Transverse colon (tissue), 4 donors: ENCODE measurements around the gene RPS6KA5. TPM values are rescaled to one million over a fixed set of nuclear protein-coding genes. Genes with fewer than 3 reads are reported as not detected.
A peak's percentile ranks its signal among the peaks of the same experiment; 100 is the strongest.

Source experiments
- DNase-seq: peaks from one replicate; pipeline ENCODE4 v3.0.0-alpha.2; 2019
- H3K27ac ChIP-seq, 4 donors: fragments of 200-600 bp; sonication (generic); 2 replicates each; pipeline ENCODE4 v1.5.1; 2016 to 2018; ENCODE audit warnings: inconsistent platforms in 4 of 4
- H3K27me3 ChIP-seq: fragments of 200-600 bp; sonication (generic); 2 replicates; pipeline ENCODE4 v1.5.1; 2017; ENCODE audit warnings: inconsistent platforms
- H3K36me3 ChIP-seq, 4 donors: fragments of 200-600 bp; sonication (generic); 2 replicates each; pipeline ENCODE4 v1.5.1; 2017 to 2019; ENCODE audit warnings: inconsistent platforms in 4 of 4
- H3K4me1 ChIP-seq, 4 donors: fragments of 200-600 bp; sonication (generic); 2 replicates each; pipeline ENCODE4 v1.5.1; 2017 to 2020; ENCODE audit warnings: inconsistent platforms in 4 of 4
- H3K4me3 ChIP-seq, 4 donors: fragments of 200-600 bp; sonication (generic); 1 replicate in 1 of 4; 2 replicates in 3 of 4; pipeline versions ENCODE4 v1.5.1 to v1.6.1; 2017 to 2019; ENCODE audit warnings: inconsistent platforms in 4 of 4
- H3K9me3 ChIP-seq, 2 donors: fragments of 200-600 bp; sonication (generic); 2 replicates each; pipeline ENCODE4 v1.5.1; 2017 to 2019; ENCODE audit warnings: inconsistent platforms in 2 of 2
- CTCF ChIP-seq, 5 experiments: fragments of 200-600 bp in 3 of 5; fragments of 450-650 bp in 2 of 5; sonication (generic) in 3 of 5; IDR thresholded peaks; 1 replicate in 2 of 5; 2 replicates in 3 of 5; pipeline ENCODE4 v1.5.1; 2016 to 2017; ENCODE audit warnings: antibody characterized with exemption in 5 of 5, inconsistent platforms in 3 of 5, mild to moderate bottlenecking in 2 of 5, moderate library complexity in 1 of 5
- EP300 ChIP-seq: sonication (generic); formaldehyde crosslinking; IDR thresholded peaks from one replicate; pipeline ENCODE4 v1.6.1; 2017; ENCODE audit warnings: antibody characterized with exemption, low read depth
- POLR2A ChIP-seq: fragments of 450-650 bp; IDR thresholded peaks from one replicate; pipeline ENCODE4 v1.6.1; 2016; ENCODE audit warnings: antibody characterized with exemption, mild to moderate bottlenecking, moderate library complexity
- POLR2AphosphoS5 ChIP-seq, 3 donors: sonication (generic); formaldehyde crosslinking; IDR thresholded peaks; one replicate each; pipeline ENCODE4 v1.6.1; 2016; ENCODE audit warnings: antibody characterized with exemption in 3 of 3
- WGBS, 2 donors: methylation state at CpG; one replicate each; pipeline ENCODE4 v1.1.5; 2018; ENCODE audit warnings: low coverage in 1 of 2; 5-methylcytosine and 5-hydroxymethylcytosine counted together
- in situ Hi-C, 4 donors: fragments of 200-750 bp; cut with MboI; loops; one replicate each; pipeline versions ENCODE4 v1.15.0 to v1.15.1; 2017; ENCODE audit warnings: low sequenced_read_pairs in 3 of 4, low pct_ligation_motif_present in 1 of 4, low pct_unique_long_range_greater_than_20kb in 1 of 4
- intact Hi-C: fragments of 100-400 bp; cut with DNase I; formaldehyde crosslinking; loops from one replicate; pipeline ENCODE4 v1.15.1; 2023; ENCODE audit warnings: low total_unique reads
- total RNA-seq, 4 donors: library from RNA; depleted of rRNA; stranded (reverse); fragments of >200 nt; gene quantifications; one replicate each; pipeline ENCODE4 v1.1.0, GENCODE V29; 2016

Gene RPS6KA5
- total RNA-seq, 4 donors from 2014 or later = 7.5 to 32.8 (median 28.0) TPM

DNA sequence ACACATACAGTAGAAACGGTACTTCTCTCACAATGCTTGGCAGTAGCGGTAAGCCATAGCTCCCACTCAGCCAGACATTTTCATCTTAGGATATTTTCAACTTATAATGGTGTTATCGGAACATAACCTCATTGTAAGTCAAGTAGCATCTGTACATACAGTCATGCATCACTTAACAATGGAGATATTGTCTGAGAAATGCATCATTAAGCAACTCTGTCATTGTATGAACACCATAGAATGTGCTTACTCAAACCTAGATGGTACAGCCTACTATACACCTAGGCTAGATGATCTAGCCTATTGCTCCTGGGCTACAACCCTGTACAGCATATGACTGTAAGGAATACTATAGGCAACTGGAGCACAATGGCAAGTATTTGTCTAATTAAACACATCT is 40.8 kb downstream of the RPS6KA5 start:
- Histone ChIP-seq H3K9me3 (no peaks in the 10 kb centered on the region), H3K4me3 (no peak overlapping the region), H3K27ac (no peak overlapping the region), H3K36me3 (no peaks in the 10 kb centered on the region), H3K4me1 (peaks cover 6 to 42% (median 10%) of the 10 kb centered on the region in 4 donors), H3K27me3 (no peaks in the 10 kb centered on the region)
- in situ Hi-C loops (no loop called here), intact Hi-C loops (no loop called here)
- TF ChIP-seq EP300 = no peak
- TF ChIP-seq POLR2A = no peak
- TF ChIP-seq CTCF (IDR thresholded peaks at IDR 0.05) = no peak
- TF ChIP-seq POLR2AphosphoS5 (IDR thresholded peaks at IDR 0.05) = no peak
- no peak for DNase-seq
- WGBS, 2 donors = 96% methylated on average over 3 of the region's 3 CpGs

GRCh38 chr14:91018481-91018880 is 42.0 kb downstream of the RPS6KA5 start:
- H3K4me1 ChIP-seq = peaks cover 8 to 31% (median 10%) of the 10 kb centered on the region in 4 donors
- no peaks in the 10 kb centered on the region for H3K36me3 ChIP-seq
- no peak overlapping the region for H3K27ac ChIP-seq
- DNase-seq = no peak
- H3K27me3 ChIP-seq = no peaks in the 10 kb centered on the region
- intact Hi-C loops = no loop called here
- 85 to 90% methylated on average over 3 to 5 of the region's 5 CpGs for WGBS, 2 donors
- TF ChIP-seq CTCF (IDR thresholded peaks at IDR 0.05) (no peak), EP300 (no peak), POLR2A (no peak), POLR2AphosphoS5 (IDR thresholded peaks at IDR 0.05) (no peak)
- in situ Hi-C loops = no loop called here
- H3K4me3 ChIP-seq = no peak overlapping the region
- no peaks in the 10 kb centered on the region for H3K9me3 ChIP-seq

DNA sequence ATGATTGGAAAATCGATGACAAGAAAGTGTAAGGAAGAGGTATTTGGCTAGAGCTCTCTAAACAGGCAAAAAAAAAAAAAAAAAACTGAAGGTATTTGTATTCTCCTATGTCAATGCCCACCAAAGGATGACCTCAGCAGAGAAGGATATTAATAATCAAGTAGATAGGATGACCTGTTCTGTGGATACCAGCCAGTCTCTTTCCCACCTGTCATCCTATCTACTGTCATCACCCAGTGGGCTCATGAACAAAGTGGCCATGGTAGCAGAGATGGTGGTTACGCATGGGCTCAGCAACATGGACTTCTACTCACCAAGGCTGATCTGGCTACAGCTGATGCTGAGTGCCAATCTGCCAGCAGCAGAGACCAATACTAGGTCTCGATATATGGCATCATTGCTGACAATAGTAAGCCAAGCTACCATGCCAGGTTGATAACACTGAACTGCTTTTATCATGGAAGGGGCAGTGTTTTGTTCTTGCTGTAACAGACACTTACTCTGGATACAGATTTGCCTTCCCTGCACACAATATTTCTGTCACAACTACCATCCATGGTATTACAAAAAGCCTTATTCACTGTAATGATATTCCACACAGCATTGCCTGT is 43.5 kb downstream of the RPS6KA5 start:
- WGBS, 2 donors = 99% methylated on average over 3 of the region's 3 CpGs; no CpG with 5 or more reads in 1 of the 2 donors
- DNase-seq = no peak
- Histone ChIP-seq H3K4me3 (no peak overlapping the region), H3K36me3 (no peaks in the 10 kb centered on the region), H3K27me3 (no peaks in the 10 kb centered on the region), H3K9me3 (no peaks in the 10 kb centered on the region), H3K4me1 (peaks cover 5 to 30% (median 15%) of the 10 kb centered on the region in 4 donors), H3K27ac (no peak overlapping the region)
- intact Hi-C loops = no loop called here
- no peak for TF ChIP-seq CTCF (IDR thresholded peaks at IDR 0.05)
- TF ChIP-seq EP300 = no peak
- no peak for TF ChIP-seq POLR2AphosphoS5 (IDR thresholded peaks at IDR 0.05)
- no peak for TF ChIP-seq POLR2A
- in situ Hi-C loops = no loop called here

- TF ChIP-seq POLR2A (no peak), EP300 (no peak), POLR2AphosphoS5 (IDR thresholded peaks at IDR 0.05) (no peak), CTCF (IDR thresholded peaks at IDR 0.05) (no peak)
- in situ Hi-C loops = no loop called here
- Histone ChIP-seq H3K4me3 (no peak overlapping the region), H3K27me3 (no peaks in the 10 kb centered on the region), H3K4me1 (peaks cover 5 to 36% (median 16%) of the 10 kb centered on the region in 4 donors), H3K9me3 (no peaks in the 10 kb centered on the region), H3K36me3 (no peaks in the 10 kb centered on the region), H3K27ac (peak overlapping the region in 1 of 4 donors; percentile 31)
- 17 to 24% methylated on average over 1 of the region's 1 CpG for WGBS, 2 donors
- DNase-seq = no peak
- intact Hi-C loops = no loop called here
These were observed 45.0 kb downstream of the RPS6KA5 start for GRCh38 chr14:91015435-91015834.
